ENCODE results near the gene TLR4. TPM values are rescaled to one million over a fixed set of nuclear protein-coding genes. Genes with fewer than 3 reads are reported as not detected.

TLR4 gene
- total RNA-seq, 1 donor from 2014 or later: 70.1 TPM

GRCh38 chr9:117747386-117747970 lies 43.3 kb downstream of the TLR4 start:
- ATAC-seq (no peak), DNase-seq (no peak)
- no peaks in the 10 kb centered on the region for H3K4me1 ChIP-seq
- peaks cover 6% of the 10 kb centered on the region for H3K27me3 ChIP-seq (ENCODE audit: low read depth)
- H3K36me3 ChIP-seq: no peaks in the 10 kb centered on the region
- no peaks in the 10 kb centered on the region for H3K9me3 ChIP-seq
- H3K4me3 ChIP-seq: no peak overlapping the region
- no peak for TF ChIP-seq CTCF (IDR thresholded peaks at IDR 0.05)
- intact Hi-C loops (cut with DNase I): no loop called here
- H3K27ac ChIP-seq: no peak overlapping the region

- H3K9me3 ChIP-seq: no peaks in the 10 kb centered on the region
- DNase-seq: no peak
- no peaks in the 10 kb centered on the region for H3K36me3 ChIP-seq
- H3K27ac ChIP-seq: no peak overlapping the region
- TF ChIP-seq CTCF (IDR thresholded peaks at IDR 0.05): no peak
- no peak overlapping the region for H3K4me3 ChIP-seq
- ATAC-seq: no peak
- intact Hi-C loops (cut with DNase I): no loop called here
- H3K27me3 ChIP-seq (ENCODE audit: low read depth): no peaks in the 10 kb centered on the region
- no peaks in the 10 kb centered on the region for H3K4me1 ChIP-seq
These were observed 46.2 kb downstream of the TLR4 start for GRCh38 chr9:117750401-117750800.

- TF ChIP-seq CTCF (IDR thresholded peaks at IDR 0.05): no peak
- ATAC-seq (no peak), DNase-seq (no peak)
- Histone ChIP-seq H3K4me1 (no peaks in the 10 kb centered on the region), H3K27ac (no peak overlapping the region), H3K4me3 (no peak overlapping the region), H3K36me3 (no peaks in the 10 kb centered on the region), H3K27me3 (ENCODE audit: low read depth) (no peaks in the 10 kb centered on the region), H3K9me3 (no peaks in the 10 kb centered on the region)
- intact Hi-C loops (cut with DNase I): no loop called here
These were observed 48.7 kb downstream of the TLR4 start for GRCh38 chr9:117752894-117753293.

GRCh38 chr9:117757561-117758190 lies 53.5 kb downstream of the TLR4 start:
- Histone ChIP-seq H3K4me3 (no peak overlapping the region), H3K27ac (no peak overlapping the region), H3K9me3 (no peaks in the 10 kb centered on the region), H3K27me3 (ENCODE audit: low read depth) (no peaks in the 10 kb centered on the region), H3K36me3 (no peaks in the 10 kb centered on the region), H3K4me1 (no peaks in the 10 kb centered on the region)
- TF ChIP-seq CTCF (IDR thresholded peaks at IDR 0.05): no peak
- DNase-seq (no peak), ATAC-seq (peak in 1 of 2 donors; percentile 35)
- intact Hi-C loops (cut with DNase I): no loop called here

GRCh38 chr9:117763314-117763713 lies 59.1 kb downstream of the TLR4 start:
- H3K27ac ChIP-seq: no peak overlapping the region
- TF ChIP-seq CTCF (IDR thresholded peaks at IDR 0.05): no peak
- H3K4me3 ChIP-seq: no peak overlapping the region
- no peaks in the 10 kb centered on the region for H3K9me3 ChIP-seq
- DNase-seq (no peak), ATAC-seq (no peak)
- H3K36me3 ChIP-seq: no peaks in the 10 kb centered on the region
- no peaks in the 10 kb centered on the region for H3K27me3 ChIP-seq (ENCODE audit: low read depth)
- no peaks in the 10 kb centered on the region for H3K4me1 ChIP-seq
- intact Hi-C loops (cut with DNase I): no loop called here
